HEK293 (cell line): ENCODE results near the gene OLIG1.

Source experiments
- CTCF ChIA-PET: fragments of 350-600 bp; formaldehyde crosslinking; extraction: SDS; loops from one replicate; lab custom pipeline; 2021; ENCODE audit warnings: antibody characterized with exemption; lab: Yijun Ruan, JAX
- POLR2A ChIA-PET: fragments of 300-600 bp; formaldehyde crosslinking; extraction: SDS; loops from one replicate; lab custom pipeline; 2020; ENCODE audit warnings: antibody characterized with exemption, inconsistent platforms; lab: Yijun Ruan, JAX
- H3K27ac ChIP-seq: fragments of 200-500 bp; sonication (Bioruptor generic); 2 replicates; pipeline ENCODE4 v1.5.1; 2014; ENCODE audit warnings: low read depth, low read length, control low read depth, inconsistent platforms; ENCODE audit errors: extremely low read depth
- H3K36me3 ChIP-seq, 2 experiments: fragments of 200-500 bp in 1 of 2; sonication (Bioruptor generic) in 1 of 2; 1 replicate in 1 of 2; 2 replicates in 1 of 2; pipeline ENCODE4 v1.5.1; 2014 to 2017; ENCODE audit warnings: inconsistent platforms in 2 of 2, low read length in 2 of 2; ENCODE audit not compliant: control insufficient read depth in 2 of 2, insufficient read depth in 1 of 2
- H3K4me1 ChIP-seq: fragments of 200-500 bp; sonication (Bioruptor generic); 2 replicates; pipeline ENCODE4 v1.5.1; 2014; ENCODE audit warnings: mild to moderate bottlenecking, low read length, inconsistent platforms; ENCODE audit not compliant: control insufficient read depth, insufficient read depth
- H3K4me3 ChIP-seq: 2 replicates; pipeline ENCODE4 v1.5.1; 2011; ENCODE audit warnings: low read depth, mild to moderate bottlenecking, control low read depth, low read length, moderate library complexity
- H3K9me3 ChIP-seq: fragments of 200-500 bp; sonication (Bioruptor generic); 2 replicates; pipeline ENCODE4 v1.5.1; 2014; ENCODE audit warnings: low read depth, low read length, inconsistent platforms; ENCODE audit not compliant: control insufficient read depth, insufficient read depth
- MYNN ChIP-seq: fragments of 450-650 bp; formaldehyde crosslinking; IDR thresholded peaks from 2 replicates; pipeline ENCODE4 v1.5.1; 2016; ENCODE audit warnings: missing biosample characterization, missing genetic modification characterization, borderline replicate concordance
- PRDM1 ChIP-seq: fragments of 450-650 bp; formaldehyde crosslinking; IDR thresholded peaks from 2 replicates; pipeline ENCODE4; 2016; ENCODE audit warnings: missing biosample characterization, missing genetic modification characterization
- REPIN1 ChIP-seq: fragments of 450-650 bp; formaldehyde crosslinking; IDR thresholded peaks from 2 replicates; pipeline ENCODE4 v1.5.1; 2017; ENCODE audit warnings: missing biosample characterization, missing genetic modification characterization, low read depth
- SCRT2 ChIP-seq: fragments of 450-650 bp; formaldehyde crosslinking; IDR thresholded peaks from 2 replicates; pipeline ENCODE4 v1.5.1; 2016; ENCODE audit warnings: missing biosample characterization, missing genetic modification characterization
- WT1 ChIP-seq: fragments of 450-650 bp; formaldehyde crosslinking; IDR thresholded peaks from 2 replicates; pipeline ENCODE4 v1.5.1; 2016; ENCODE audit warnings: missing biosample characterization, missing genetic modification characterization
- ZNF140 ChIP-seq: fragments of 450-650 bp; formaldehyde crosslinking; IDR thresholded peaks from 2 replicates; pipeline ENCODE4 v1.5.1; 2016; ENCODE audit warnings: missing biosample characterization, missing genetic modification characterization
- ZNF184 ChIP-seq: fragments of 450-650 bp; IDR thresholded peaks from 2 replicates; pipeline ENCODE4 v1.5.1; 2018; ENCODE audit warnings: missing biosample characterization, mild to moderate bottlenecking, missing genetic modification characterization
- ZNF202 ChIP-seq: fragments of 450-650 bp; formaldehyde crosslinking; IDR thresholded peaks from 2 replicates; pipeline ENCODE4 v1.5.1; 2016; ENCODE audit warnings: missing biosample characterization, missing genetic modification characterization, borderline replicate concordance
- ZNF239 ChIP-seq: fragments of 450-650 bp; formaldehyde crosslinking; IDR thresholded peaks from 2 replicates; pipeline ENCODE4 v1.5.1; 2016; ENCODE audit warnings: missing biosample characterization, missing genetic modification characterization
- ZNF426 ChIP-seq: fragments of 450-650 bp; formaldehyde crosslinking; IDR thresholded peaks from 2 replicates; pipeline ENCODE4 v1.5.1; 2017; ENCODE audit warnings: missing biosample characterization, missing genetic modification characterization, mild to moderate bottlenecking, inconsistent platforms, moderate library complexity
- ZNF473 ChIP-seq: fragments of 450-650 bp; formaldehyde crosslinking; IDR thresholded peaks from 2 replicates; pipeline ENCODE4 v1.5.1; 2017; ENCODE audit warnings: missing biosample characterization, missing genetic modification characterization
- ZNF510 ChIP-seq: fragments of 450-650 bp; formaldehyde crosslinking; IDR thresholded peaks from 2 replicates; pipeline ENCODE4 v1.5.1; 2018; ENCODE audit warnings: mild to moderate bottlenecking, missing genetic modification characterization, missing biosample characterization; ENCODE audit not compliant: insufficient replicate concordance
- ZNF555 ChIP-seq: fragments of 450-650 bp; formaldehyde crosslinking; conservative IDR thresholded peaks from 2 replicates; pipeline ENCODE4 v1.5.1; 2017; ENCODE audit warnings: missing biosample characterization, mild to moderate bottlenecking, missing genetic modification characterization, inconsistent platforms
- ZNF558 ChIP-seq: fragments of 450-650 bp; formaldehyde crosslinking; IDR thresholded peaks from 2 replicates; pipeline ENCODE4 v1.5.1; 2016; ENCODE audit warnings: missing biosample characterization, missing genetic modification characterization
- ZNF624 ChIP-seq: fragments of 450-650 bp; formaldehyde crosslinking; IDR thresholded peaks from 2 replicates; pipeline ENCODE4 v1.5.1; 2017; ENCODE audit warnings: missing biosample characterization, missing genetic modification characterization
- ZNF830 ChIP-seq: fragments of 450-650 bp; IDR thresholded peaks from 2 replicates; pipeline ENCODE4 v1.5.0; 2018; ENCODE audit warnings: missing biosample characterization, missing genetic modification characterization, low read depth, mild to moderate bottlenecking, moderate library complexity
- TF ChIP-seq, protein P1 (sequence below): fragments of 450-650 bp; formaldehyde crosslinking; IDR thresholded peaks from 2 replicates; pipeline ENCODE4 v1.5.1; 2016; ENCODE audit warnings: missing biosample characterization, missing genetic modification characterization
- TF ChIP-seq, protein P2 (sequence below): fragments of 450-650 bp; formaldehyde crosslinking; IDR thresholded peaks from 2 replicates; pipeline ENCODE4 v1.5.1; 2017; ENCODE audit warnings: missing biosample characterization, missing genetic modification characterization
- TF ChIP-seq, protein P3 (sequence below): fragments of 450-650 bp; formaldehyde crosslinking; IDR thresholded peaks from 2 replicates; pipeline ENCODE4 v1.5.1; 2016; ENCODE audit warnings: missing biosample characterization, missing genetic modification characterization
- TF ChIP-seq, protein P4 (sequence below): fragments of 450-650 bp; formaldehyde crosslinking; IDR thresholded peaks from 2 replicates; pipeline ENCODE4 v1.5.1; 2016; ENCODE audit warnings: missing biosample characterization, missing genetic modification characterization, borderline replicate concordance

Gene OLIG1

DNA sequence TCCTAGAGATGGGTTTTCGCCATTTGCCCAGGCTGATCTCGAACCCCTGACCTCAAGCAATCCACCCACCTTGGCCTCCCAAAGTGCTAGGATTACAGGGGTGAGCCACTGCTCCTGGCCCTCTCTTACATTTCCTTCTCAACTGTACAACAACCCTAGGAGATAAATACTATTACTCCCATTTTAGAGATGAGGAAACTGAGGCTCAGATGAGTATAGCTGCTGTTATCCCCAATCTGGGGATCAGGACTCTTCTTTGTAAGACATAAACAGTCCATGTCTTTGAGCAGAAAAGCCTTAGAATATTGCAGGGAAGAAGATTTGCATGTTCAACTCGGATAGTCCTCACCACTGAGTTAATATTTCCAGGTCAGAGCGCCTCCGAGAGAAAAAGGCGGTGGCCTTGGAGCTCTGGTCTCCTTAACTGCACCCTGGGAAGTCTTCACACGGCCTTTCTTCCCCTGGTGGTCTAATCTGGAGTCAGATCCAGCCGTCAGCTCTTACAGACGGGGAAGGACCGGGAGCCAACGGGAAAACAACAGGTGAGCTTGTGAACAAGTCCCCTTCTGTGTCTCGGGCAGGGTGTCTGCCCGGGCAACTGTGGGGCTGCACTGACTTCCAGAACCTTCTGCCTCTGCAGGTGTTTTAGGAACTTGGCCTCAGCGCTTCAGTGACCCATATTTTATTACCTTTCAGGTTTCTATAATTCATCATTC, 5.9 kb upstream of the OLIG1 start (continued):
- TF ChIP-seq ZNF140 (tag by site-specific recombination), result no peak
- no peak for TF ChIP-seq ZNF830 (tag by site-specific recombination)
- no peak for TF ChIP-seq PRDM1 (tag by site-specific recombination)
- no peak for TF ChIP-seq ZNF510 (tag by site-specific recombination)
- no peak for TF ChIP-seq ZNF473 (tag by site-specific recombination)
- TF ChIP-seq REPIN1 (tag by site-specific recombination), result no peak
- no peak for TF ChIP-seq ZNF184 (tag by site-specific recombination)

DNA sequence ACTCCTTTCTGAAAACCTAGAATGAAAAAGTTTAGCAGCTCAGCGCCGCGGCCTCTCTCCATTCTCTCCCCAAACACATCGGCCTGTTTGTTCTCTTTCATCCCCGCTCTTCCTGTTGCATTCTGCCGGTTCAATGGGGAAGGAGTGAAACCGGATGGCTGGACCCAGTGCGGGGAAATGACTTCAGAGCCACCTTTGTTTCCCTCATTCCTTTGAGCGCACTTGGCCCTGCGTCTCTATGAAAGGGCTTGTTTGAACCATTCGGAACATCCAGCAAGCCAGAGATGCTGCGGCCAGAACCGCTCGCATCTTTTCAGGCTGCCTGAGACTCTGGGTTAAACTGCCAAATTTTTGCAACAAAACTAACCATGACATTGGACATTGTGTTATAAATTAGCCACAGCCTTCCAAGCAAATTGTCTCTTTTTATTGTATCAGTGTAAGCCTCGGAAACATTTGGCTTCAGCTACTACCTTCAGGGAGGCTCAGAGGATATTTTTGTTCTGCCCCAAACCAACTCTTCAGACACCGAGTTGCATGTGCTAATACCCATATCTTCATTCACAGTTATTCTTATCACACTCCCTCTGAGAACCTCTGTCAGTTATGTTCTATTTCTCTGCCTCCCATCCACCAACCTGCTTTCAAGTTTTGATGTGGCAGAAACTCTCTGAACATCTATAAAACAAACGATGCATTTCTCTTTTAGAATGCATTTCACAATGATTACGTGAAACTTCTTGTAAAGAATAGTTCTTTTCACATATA, 5.1 kb upstream of the OLIG1 start:
- Histone ChIP-seq H3K36me3 (no peaks in the 10 kb centered on the region), H3K9me3 (no peaks in the 10 kb centered on the region), H3K27ac (no peak overlapping the region), H3K4me1 (no peaks in the 10 kb centered on the region), H3K4me3 (no peak overlapping the region)
- POLR2A ChIA-PET, result interaction anchor here (0.7 to 1.6 kb wide), 2 partner anchors 8 to 27 kb away, joined by 3 read pairs; no protein-coding TSS in a partner anchor
- CTCF ChIA-PET, result interaction anchor here (1.1 kb wide), 1 partner anchor 71 kb away, joined by 6 read pairs; no protein-coding TSS in a partner anchor
- TF ChIP-seq, protein P1, sequence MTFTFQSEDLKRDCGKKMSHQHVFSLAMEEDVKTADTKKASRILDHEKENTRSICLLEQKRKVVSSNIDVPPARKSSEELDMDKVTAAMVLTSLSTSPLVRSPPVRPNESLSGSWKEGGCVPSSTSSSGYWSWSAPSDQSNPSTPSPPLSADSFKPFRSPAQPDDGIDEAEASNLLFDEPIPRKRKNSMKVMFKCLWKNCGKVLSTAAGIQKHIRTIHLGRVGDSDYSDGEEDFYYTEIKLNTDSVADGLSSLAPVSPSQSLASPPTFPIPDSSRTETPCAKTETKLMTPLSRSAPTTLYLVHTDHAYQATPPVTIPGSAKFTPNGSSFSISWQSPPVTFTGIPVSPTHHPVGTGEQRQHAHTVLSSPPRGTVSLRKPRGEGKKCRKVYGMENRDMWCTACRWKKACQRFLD, result no peak
- TF ChIP-seq ZNF624 (tag by site-specific recombination), result no peak
- TF ChIP-seq, protein P2, sequence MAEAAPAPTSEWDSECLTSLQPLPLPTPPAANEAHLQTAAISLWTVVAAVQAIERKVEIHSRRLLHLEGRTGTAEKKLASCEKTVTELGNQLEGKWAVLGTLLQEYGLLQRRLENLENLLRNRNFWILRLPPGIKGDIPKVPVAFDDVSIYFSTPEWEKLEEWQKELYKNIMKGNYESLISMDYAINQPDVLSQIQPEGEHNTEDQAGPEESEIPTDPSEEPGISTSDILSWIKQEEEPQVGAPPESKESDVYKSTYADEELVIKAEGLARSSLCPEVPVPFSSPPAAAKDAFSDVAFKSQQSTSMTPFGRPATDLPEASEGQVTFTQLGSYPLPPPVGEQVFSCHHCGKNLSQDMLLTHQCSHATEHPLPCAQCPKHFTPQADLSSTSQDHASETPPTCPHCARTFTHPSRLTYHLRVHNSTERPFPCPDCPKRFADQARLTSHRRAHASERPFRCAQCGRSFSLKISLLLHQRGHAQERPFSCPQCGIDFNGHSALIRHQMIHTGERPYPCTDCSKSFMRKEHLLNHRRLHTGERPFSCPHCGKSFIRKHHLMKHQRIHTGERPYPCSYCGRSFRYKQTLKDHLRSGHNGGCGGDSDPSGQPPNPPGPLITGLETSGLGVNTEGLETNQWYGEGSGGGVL (tag by site-specific recombination), result no peak
- no peak for TF ChIP-seq WT1 (tag by site-specific recombination)
- TF ChIP-seq MYNN, result no peak
- TF ChIP-seq ZNF558, result no peak
- TF ChIP-seq ZNF202, result no peak
- TF ChIP-seq, protein P3, sequence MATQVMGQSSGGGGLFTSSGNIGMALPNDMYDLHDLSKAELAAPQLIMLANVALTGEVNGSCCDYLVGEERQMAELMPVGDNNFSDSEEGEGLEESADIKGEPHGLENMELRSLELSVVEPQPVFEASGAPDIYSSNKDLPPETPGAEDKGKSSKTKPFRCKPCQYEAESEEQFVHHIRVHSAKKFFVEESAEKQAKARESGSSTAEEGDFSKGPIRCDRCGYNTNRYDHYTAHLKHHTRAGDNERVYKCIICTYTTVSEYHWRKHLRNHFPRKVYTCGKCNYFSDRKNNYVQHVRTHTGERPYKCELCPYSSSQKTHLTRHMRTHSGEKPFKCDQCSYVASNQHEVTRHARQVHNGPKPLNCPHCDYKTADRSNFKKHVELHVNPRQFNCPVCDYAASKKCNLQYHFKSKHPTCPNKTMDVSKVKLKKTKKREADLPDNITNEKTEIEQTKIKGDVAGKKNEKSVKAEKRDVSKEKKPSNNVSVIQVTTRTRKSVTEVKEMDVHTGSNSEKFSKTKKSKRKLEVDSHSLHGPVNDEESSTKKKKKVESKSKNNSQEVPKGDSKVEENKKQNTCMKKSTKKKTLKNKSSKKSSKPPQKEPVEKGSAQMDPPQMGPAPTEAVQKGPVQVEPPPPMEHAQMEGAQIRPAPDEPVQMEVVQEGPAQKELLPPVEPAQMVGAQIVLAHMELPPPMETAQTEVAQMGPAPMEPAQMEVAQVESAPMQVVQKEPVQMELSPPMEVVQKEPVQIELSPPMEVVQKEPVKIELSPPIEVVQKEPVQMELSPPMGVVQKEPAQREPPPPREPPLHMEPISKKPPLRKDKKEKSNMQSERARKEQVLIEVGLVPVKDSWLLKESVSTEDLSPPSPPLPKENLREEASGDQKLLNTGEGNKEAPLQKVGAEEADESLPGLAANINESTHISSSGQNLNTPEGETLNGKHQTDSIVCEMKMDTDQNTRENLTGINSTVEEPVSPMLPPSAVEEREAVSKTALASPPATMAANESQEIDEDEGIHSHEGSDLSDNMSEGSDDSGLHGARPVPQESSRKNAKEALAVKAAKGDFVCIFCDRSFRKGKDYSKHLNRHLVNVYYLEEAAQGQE (tag by site-specific recombination), result no peak
- TF ChIP-seq SCRT2 (tag by site-specific recombination), result no peak
- no peak for TF ChIP-seq ZNF239
- no peak for TF ChIP-seq ZNF555 (tag by site-specific recombination)
- TF ChIP-seq, protein P4, sequence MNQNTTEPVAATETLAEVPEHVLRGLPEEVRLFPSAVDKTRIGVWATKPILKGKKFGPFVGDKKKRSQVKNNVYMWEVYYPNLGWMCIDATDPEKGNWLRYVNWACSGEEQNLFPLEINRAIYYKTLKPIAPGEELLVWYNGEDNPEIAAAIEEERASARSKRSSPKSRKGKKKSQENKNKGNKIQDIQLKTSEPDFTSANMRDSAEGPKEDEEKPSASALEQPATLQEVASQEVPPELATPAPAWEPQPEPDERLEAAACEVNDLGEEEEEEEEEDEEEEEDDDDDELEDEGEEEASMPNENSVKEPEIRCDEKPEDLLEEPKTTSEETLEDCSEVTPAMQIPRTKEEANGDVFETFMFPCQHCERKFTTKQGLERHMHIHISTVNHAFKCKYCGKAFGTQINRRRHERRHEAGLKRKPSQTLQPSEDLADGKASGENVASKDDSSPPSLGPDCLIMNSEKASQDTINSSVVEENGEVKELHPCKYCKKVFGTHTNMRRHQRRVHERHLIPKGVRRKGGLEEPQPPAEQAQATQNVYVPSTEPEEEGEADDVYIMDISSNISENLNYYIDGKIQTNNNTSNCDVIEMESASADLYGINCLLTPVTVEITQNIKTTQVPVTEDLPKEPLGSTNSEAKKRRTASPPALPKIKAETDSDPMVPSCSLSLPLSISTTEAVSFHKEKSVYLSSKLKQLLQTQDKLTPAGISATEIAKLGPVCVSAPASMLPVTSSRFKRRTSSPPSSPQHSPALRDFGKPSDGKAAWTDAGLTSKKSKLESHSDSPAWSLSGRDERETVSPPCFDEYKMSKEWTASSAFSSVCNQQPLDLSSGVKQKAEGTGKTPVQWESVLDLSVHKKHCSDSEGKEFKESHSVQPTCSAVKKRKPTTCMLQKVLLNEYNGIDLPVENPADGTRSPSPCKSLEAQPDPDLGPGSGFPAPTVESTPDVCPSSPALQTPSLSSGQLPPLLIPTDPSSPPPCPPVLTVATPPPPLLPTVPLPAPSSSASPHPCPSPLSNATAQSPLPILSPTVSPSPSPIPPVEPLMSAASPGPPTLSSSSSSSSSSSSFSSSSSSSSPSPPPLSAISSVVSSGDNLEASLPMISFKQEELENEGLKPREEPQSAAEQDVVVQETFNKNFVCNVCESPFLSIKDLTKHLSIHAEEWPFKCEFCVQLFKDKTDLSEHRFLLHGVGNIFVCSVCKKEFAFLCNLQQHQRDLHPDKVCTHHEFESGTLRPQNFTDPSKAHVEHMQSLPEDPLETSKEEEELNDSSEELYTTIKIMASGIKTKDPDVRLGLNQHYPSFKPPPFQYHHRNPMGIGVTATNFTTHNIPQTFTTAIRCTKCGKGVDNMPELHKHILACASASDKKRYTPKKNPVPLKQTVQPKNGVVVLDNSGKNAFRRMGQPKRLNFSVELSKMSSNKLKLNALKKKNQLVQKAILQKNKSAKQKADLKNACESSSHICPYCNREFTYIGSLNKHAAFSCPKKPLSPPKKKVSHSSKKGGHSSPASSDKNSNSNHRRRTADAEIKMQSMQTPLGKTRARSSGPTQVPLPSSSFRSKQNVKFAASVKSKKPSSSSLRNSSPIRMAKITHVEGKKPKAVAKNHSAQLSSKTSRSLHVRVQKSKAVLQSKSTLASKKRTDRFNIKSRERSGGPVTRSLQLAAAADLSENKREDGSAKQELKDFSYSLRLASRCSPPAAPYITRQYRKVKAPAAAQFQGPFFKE (tag by site-specific recombination), result no peak
- TF ChIP-seq ZNF510 (tag by site-specific recombination), result no peak
- TF ChIP-seq ZNF426, result no peak
